Measurements from ENCODE around the gene ZNF385D. TPM values are rescaled to one million over a fixed set of nuclear protein-coding genes. Genes with fewer than 3 reads are reported as not detected.

The ZNF385D gene
- total RNA-seq, 1 experiment from 2014 or later: not detected

DNA sequence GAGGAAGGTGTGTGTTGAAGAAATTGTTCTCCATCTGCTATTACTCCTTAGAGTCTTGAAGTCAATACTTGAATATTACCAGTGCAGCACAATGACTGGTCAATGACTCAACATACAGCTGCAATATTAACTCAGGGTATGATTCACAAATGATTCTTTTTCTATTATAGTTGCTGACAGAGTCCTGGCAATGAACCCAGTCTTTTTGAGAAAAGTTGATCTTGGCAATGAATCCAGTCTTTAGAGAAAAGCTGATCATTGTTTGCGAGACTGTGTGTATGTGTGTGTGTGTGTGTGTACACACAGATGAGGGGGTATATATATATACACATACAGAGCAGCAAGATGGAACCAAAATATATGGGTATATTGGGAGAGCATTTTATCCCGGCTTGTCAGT, 315.1 kb downstream of the ZNF385D start:
- Histone ChIP-seq H3K4me3 (ENCODE audit: low read depth, low read length) (no peak overlapping the region), H3K4me1 (no peaks in the 10 kb centered on the region), H3K9me3 (no peaks in the 10 kb centered on the region), H3K36me3 (ENCODE audit: control insufficient read depth, insufficient read depth, low read length) (no peaks in the 10 kb centered on the region), H3K27me3 (replicated peaks; ENCODE audit: control insufficient read depth, insufficient read depth, low read length) (no peaks in the 10 kb centered on the region)
- H3K4me1 Mint-ChIP-seq (ENCODE audit: low read depth, unreplicated experiment): no peaks in the 10 kb centered on the region
- H3K27me3 Mint-ChIP-seq (ENCODE audit: insufficient read depth, unreplicated experiment): peaks cover 3% of the 10 kb centered on the region
- CTCF ChIA-PET: no interaction called here
- H3K9me3 Mint-ChIP-seq (ENCODE audit: unreplicated experiment): no peaks in the 10 kb centered on the region
- TF ChIP-seq, protein P1, sequence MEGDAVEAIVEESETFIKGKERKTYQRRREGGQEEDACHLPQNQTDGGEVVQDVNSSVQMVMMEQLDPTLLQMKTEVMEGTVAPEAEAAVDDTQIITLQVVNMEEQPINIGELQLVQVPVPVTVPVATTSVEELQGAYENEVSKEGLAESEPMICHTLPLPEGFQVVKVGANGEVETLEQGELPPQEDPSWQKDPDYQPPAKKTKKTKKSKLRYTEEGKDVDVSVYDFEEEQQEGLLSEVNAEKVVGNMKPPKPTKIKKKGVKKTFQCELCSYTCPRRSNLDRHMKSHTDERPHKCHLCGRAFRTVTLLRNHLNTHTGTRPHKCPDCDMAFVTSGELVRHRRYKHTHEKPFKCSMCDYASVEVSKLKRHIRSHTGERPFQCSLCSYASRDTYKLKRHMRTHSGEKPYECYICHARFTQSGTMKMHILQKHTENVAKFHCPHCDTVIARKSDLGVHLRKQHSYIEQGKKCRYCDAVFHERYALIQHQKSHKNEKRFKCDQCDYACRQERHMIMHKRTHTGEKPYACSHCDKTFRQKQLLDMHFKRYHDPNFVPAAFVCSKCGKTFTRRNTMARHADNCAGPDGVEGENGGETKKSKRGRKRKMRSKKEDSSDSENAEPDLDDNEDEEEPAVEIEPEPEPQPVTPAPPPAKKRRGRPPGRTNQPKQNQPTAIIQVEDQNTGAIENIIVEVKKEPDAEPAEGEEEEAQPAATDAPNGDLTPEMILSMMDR (IDR thresholded peaks at IDR 0.05; ENCODE audit: insufficient read depth in 1 of 2, low read depth in 1 of 2, low read length in 1 of 2, severe bottlenecking in 1 of 2, unreplicated experiment in 1 of 2): no peak
- no peaks in the 10 kb centered on the region for H3K36me3 Mint-ChIP-seq (ENCODE audit: insufficient read depth, unreplicated experiment)
- no peak for DNase-seq
- no TSS peak for BruUV-seq (replicated peaks)
- H3K27ac Mint-ChIP-seq (ENCODE audit: unreplicated experiment): no peak overlapping the region
- no peak overlapping the region for H3K4me3 Mint-ChIP-seq (ENCODE audit: unreplicated experiment)
- POLR2A ChIA-PET: no interaction called here
- intact Hi-C loops (cut with micrococcal nuclease; ENCODE audit: unreplicated experiment): no loop called here

DNA sequence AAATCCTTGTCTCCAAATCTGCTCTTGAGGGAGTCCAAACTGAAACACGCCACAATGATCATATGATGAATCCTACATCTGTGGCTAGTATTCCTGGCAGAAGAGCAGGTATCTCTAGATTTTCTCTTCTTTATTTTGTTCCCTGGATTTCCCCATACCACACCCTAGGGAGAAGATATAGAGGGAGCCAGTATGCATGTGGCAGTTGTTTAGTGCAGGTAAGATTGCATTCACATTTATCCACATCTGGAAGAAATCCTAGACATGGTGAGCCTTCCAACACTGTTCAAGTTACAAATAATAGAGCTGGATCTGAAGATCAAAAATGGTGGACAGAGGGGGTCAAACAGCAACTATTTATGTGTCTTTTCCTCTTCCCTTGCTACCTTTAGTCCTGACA, 316.7 kb downstream of the ZNF385D start:
- DNase-seq: no peak
- Mint-ChIP-seq H3K4me3 (ENCODE audit: unreplicated experiment) (no peak overlapping the region), H3K4me1 (ENCODE audit: low read depth, unreplicated experiment) (no peaks in the 10 kb centered on the region), H3K9me3 (ENCODE audit: unreplicated experiment) (no peaks in the 10 kb centered on the region), H3K36me3 (ENCODE audit: insufficient read depth, unreplicated experiment) (no peaks in the 10 kb centered on the region), H3K27me3 (ENCODE audit: insufficient read depth, unreplicated experiment) (peaks cover 3% of the 10 kb centered on the region), H3K27ac (ENCODE audit: unreplicated experiment) (no peak overlapping the region)
- POLR2A ChIA-PET: no interaction called here
- intact Hi-C loops (cut with micrococcal nuclease; ENCODE audit: unreplicated experiment): no loop called here
- no peaks in the 10 kb centered on the region for H3K9me3 ChIP-seq
- H3K4me3 ChIP-seq (ENCODE audit: low read depth, low read length): no peak overlapping the region
- no peaks in the 10 kb centered on the region for H3K27me3 ChIP-seq (replicated peaks; ENCODE audit: control insufficient read depth, insufficient read depth, low read length)
- no peaks in the 10 kb centered on the region for H3K36me3 ChIP-seq (ENCODE audit: control insufficient read depth, insufficient read depth, low read length)
- H3K4me1 ChIP-seq: no peaks in the 10 kb centered on the region
- CTCF ChIA-PET: no interaction called here
- TF ChIP-seq, protein P1 (IDR thresholded peaks at IDR 0.05; ENCODE audit: insufficient read depth in 1 of 2, low read depth in 1 of 2, low read length in 1 of 2, severe bottlenecking in 1 of 2, unreplicated experiment in 1 of 2): no peak
- no TSS peak for BruUV-seq (replicated peaks)

DNA sequence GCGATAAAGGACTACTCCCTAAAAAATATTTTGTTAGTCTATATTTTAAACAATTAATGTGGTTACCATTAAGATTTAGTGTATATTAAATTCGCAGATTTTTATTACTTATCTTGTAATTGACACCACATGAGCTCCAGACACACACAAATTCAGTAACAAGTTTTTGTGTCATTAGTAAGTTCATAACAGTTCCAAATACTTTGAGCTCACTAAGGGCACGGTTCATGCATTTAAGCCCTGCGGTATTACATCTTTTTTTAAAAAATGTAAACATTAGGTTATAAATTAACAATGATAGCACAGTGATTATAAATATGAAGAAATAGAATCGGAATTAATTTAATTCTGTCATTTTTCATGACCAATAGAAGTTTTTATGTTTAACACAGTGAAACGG, 317.3 kb downstream of the ZNF385D start:
- BruUV-seq (replicated peaks): no TSS peak
- no peaks in the 10 kb centered on the region for H3K27me3 ChIP-seq (replicated peaks; ENCODE audit: control insufficient read depth, insufficient read depth, low read length)
- no peak overlapping the region for H3K4me3 ChIP-seq (ENCODE audit: low read depth, low read length)
- no peaks in the 10 kb centered on the region for H3K36me3 ChIP-seq (ENCODE audit: control insufficient read depth, insufficient read depth, low read length)
- TF ChIP-seq, protein P1 (IDR thresholded peaks at IDR 0.05; ENCODE audit: insufficient read depth in 1 of 2, low read depth in 1 of 2, low read length in 1 of 2, severe bottlenecking in 1 of 2, unreplicated experiment in 1 of 2): no peak
- no peak for DNase-seq
- CTCF ChIA-PET: no interaction called here
- POLR2A ChIA-PET: no interaction called here
- Mint-ChIP-seq H3K4me1 (ENCODE audit: low read depth, unreplicated experiment) (no peaks in the 10 kb centered on the region), H3K4me3 (ENCODE audit: unreplicated experiment) (no peak overlapping the region), H3K27me3 (ENCODE audit: insufficient read depth, unreplicated experiment) (peaks cover 3% of the 10 kb centered on the region), H3K36me3 (ENCODE audit: insufficient read depth, unreplicated experiment) (no peaks in the 10 kb centered on the region), H3K9me3 (ENCODE audit: unreplicated experiment) (no peaks in the 10 kb centered on the region), H3K27ac (ENCODE audit: unreplicated experiment) (no peak overlapping the region)
- intact Hi-C loops (cut with micrococcal nuclease; ENCODE audit: unreplicated experiment): no loop called here
- H3K9me3 ChIP-seq: no peaks in the 10 kb centered on the region
- H3K4me1 ChIP-seq: no peaks in the 10 kb centered on the region

Data from Caco-2 (cell line).